H9 (cell line): Measurements from ENCODE around the gene PRSS2. TPM values are rescaled to one million over a fixed set of nuclear protein-coding genes. Genes with fewer than 3 reads are reported as not detected.
"Not testable (repeated sequence)": the region's sequence is repeated elsewhere in the genome, so short reads cannot be mapped to it uniquely, and the experiment has no call there.

Experiments
- DNase-seq: peaks from one replicate; pipeline ENCODE4 v3.0.0-alpha.2; 2017
- H2AFZ ChIP-seq: one replicate; pipeline ENCODE4 v1.6.1; 2013; ENCODE audit warnings: mild to moderate bottlenecking, low read length, control low read depth, moderate library complexity
- H2AK5ac ChIP-seq: 2 replicates; pipeline ENCODE4 v1.6.1; 2013; ENCODE audit warnings: low read length, control low read depth, mixed read lengths; ENCODE audit not compliant: insufficient read length
- H2BK120ac ChIP-seq: one replicate; pipeline ENCODE4 v1.6.1; 2013; ENCODE audit warnings: low read depth, mild to moderate bottlenecking, low read length, control low read depth, inconsistent platforms; ENCODE audit not compliant: poor library complexity, severe bottlenecking
- H2BK12ac ChIP-seq: 2 replicates; pipeline ENCODE4 v1.6.1; 2013; ENCODE audit warnings: low read length, control low read depth, mixed read lengths, low read depth; ENCODE audit not compliant: insufficient read length
- H2BK15ac ChIP-seq: 2 replicates; pipeline ENCODE4 v1.6.1; 2013; ENCODE audit warnings: low read depth, low read length, control low read depth
- H2BK20ac ChIP-seq: one replicate; pipeline ENCODE4 v1.6.1; 2013; ENCODE audit warnings: low read depth, mild to moderate bottlenecking, low read length, control low read depth, inconsistent platforms; ENCODE audit not compliant: poor library complexity, severe bottlenecking
- H2BK5ac ChIP-seq: 2 replicates; pipeline ENCODE4 v1.6.1; 2013; ENCODE audit warnings: low read length, control low read depth, mixed read lengths; ENCODE audit not compliant: insufficient read length
- H3K14ac ChIP-seq: 2 replicates; pipeline ENCODE4 v1.6.1; 2013; ENCODE audit warnings: low read length, control low read depth; ENCODE audit not compliant: insufficient read depth
- H3K18ac ChIP-seq: 2 replicates; pipeline ENCODE4 v1.6.1; 2013; ENCODE audit warnings: low read depth, mild to moderate bottlenecking, mixed read lengths, low read length, control low read depth; ENCODE audit not compliant: insufficient read length
- H3K23ac ChIP-seq: 2 replicates; pipeline ENCODE4 v1.6.1; 2013; ENCODE audit warnings: low read length, control low read depth, mixed read lengths, low read depth; ENCODE audit not compliant: insufficient read length
- H3K23me2 ChIP-seq: 2 replicates; pipeline ENCODE4 v1.6.1; 2013; ENCODE audit warnings: low read depth, mild to moderate bottlenecking, mixed read lengths, low read length, control low read depth; ENCODE audit not compliant: insufficient read length, poor library complexity, severe bottlenecking
- H3K27ac ChIP-seq: 2 replicates; pipeline ENCODE4 v1.5.1; 2013; ENCODE audit warnings: low read length, control low read depth, mixed read lengths, low read depth; ENCODE audit not compliant: insufficient read length
- H3K27me3 ChIP-seq: 2 replicates; pipeline ENCODE4 v1.6.1; 2013; ENCODE audit warnings: low read length, control low read depth, inconsistent platforms; ENCODE audit not compliant: insufficient read depth
- H3K4ac ChIP-seq: 2 replicates; pipeline ENCODE4 v1.6.1; 2013; ENCODE audit warnings: low read depth, mild to moderate bottlenecking, control low read depth, inconsistent platforms, low read length, moderate library complexity
- H3K4me1 ChIP-seq: 2 replicates; pipeline ENCODE4 v1.6.1; 2013; ENCODE audit warnings: low read length, control low read depth, inconsistent platforms; ENCODE audit not compliant: insufficient read depth
- H3K4me2 ChIP-seq: 2 replicates; pipeline ENCODE4 v1.6.1; 2013; ENCODE audit warnings: low read length, control low read depth, mixed read lengths; ENCODE audit not compliant: insufficient read length, insufficient read depth
- H3K56ac ChIP-seq: 2 replicates; pipeline ENCODE4 v1.6.1; 2013; ENCODE audit warnings: low read depth, mild to moderate bottlenecking, mixed read lengths, low read length, control low read depth; ENCODE audit not compliant: insufficient read length
- H3K79me1 ChIP-seq: 2 replicates; pipeline ENCODE4 v1.6.1; 2013; ENCODE audit warnings: low read depth, mild to moderate bottlenecking, moderate library complexity, low read length, control low read depth, inconsistent platforms; ENCODE audit not compliant: insufficient read depth, poor library complexity, severe bottlenecking
- H3K79me2 ChIP-seq: 2 replicates; pipeline ENCODE4 v1.6.1; 2013; ENCODE audit warnings: low read length, control low read depth, inconsistent platforms; ENCODE audit not compliant: insufficient read depth
- H3K9ac ChIP-seq: 2 replicates; pipeline ENCODE4 v1.6.1; 2013; ENCODE audit warnings: low read length, control low read depth, mixed read lengths; ENCODE audit not compliant: insufficient read length; ENCODE audit errors: extremely low read depth
- H3K9me3 ChIP-seq: one replicate; pipeline ENCODE4 v1.6.1; 2013; ENCODE audit warnings: low read depth, low read length, inconsistent platforms; ENCODE audit not compliant: control insufficient read depth
- H3T11ph ChIP-seq: one replicate; pipeline ENCODE4 v1.6.1; 2013; ENCODE audit warnings: mild to moderate bottlenecking, low read length, control low read depth, inconsistent platforms
- H4K20me1 ChIP-seq: one replicate; pipeline ENCODE4 v1.6.1; 2013; ENCODE audit not compliant: control insufficient read depth, insufficient read length, insufficient read depth
- H4K5ac ChIP-seq: 2 replicates; pipeline ENCODE4 v1.6.1; 2013; ENCODE audit warnings: low read depth, mild to moderate bottlenecking, mixed read lengths, low read length, control low read depth; ENCODE audit not compliant: insufficient read length
- H4K8ac ChIP-seq: replicated peaks from 2 replicates; pipeline ENCODE4 v1.6.1; 2013; ENCODE audit warnings: low read length, control low read depth, mixed read lengths, low read depth; ENCODE audit not compliant: insufficient read length
- H4K91ac ChIP-seq: 2 replicates; pipeline ENCODE4 v1.6.1; 2013; ENCODE audit warnings: low read depth, mild to moderate bottlenecking, moderate library complexity, mixed read lengths, low read length, control low read depth; ENCODE audit not compliant: insufficient read length
- H3K27ac Mint-ChIP-seq, 3 experiments: 2 replicates in 2 of 3; 3 replicates in 1 of 3; pipeline ENCODE4 v1.8.0; 2020 to 2021; ENCODE audit warnings: mixed read lengths in 3 of 3, mild to moderate bottlenecking in 1 of 3, moderate library complexity in 1 of 3
- H3K27me3 Mint-ChIP-seq: 2 replicates; pipeline ENCODE4 v1.8.0; 2021; ENCODE audit warnings: low read depth, mild to moderate bottlenecking, moderate library complexity, mixed read lengths
- H3K36me3 Mint-ChIP-seq, 3 experiments: 2 replicates in 2 of 3; 3 replicates in 1 of 3; pipeline ENCODE4 v1.8.0; 2020 to 2021; ENCODE audit warnings: low read depth in 3 of 3, mixed read lengths in 3 of 3; ENCODE audit not compliant: insufficient read depth in 1 of 3
- H3K4me1 Mint-ChIP-seq, 2 experiments: 2 replicates each; pipeline ENCODE4 v1.8.0; 2020; ENCODE audit warnings: mixed read lengths in 2 of 2
- H3K4me3 Mint-ChIP-seq, 2 experiments: 2 replicates in 1 of 2; 3 replicates in 1 of 2; pipeline ENCODE4 v1.8.0; 2020 to 2021; ENCODE audit warnings: mild to moderate bottlenecking in 2 of 2, mixed read lengths in 2 of 2, moderate library complexity in 1 of 2
- H3K9me3 Mint-ChIP-seq, 2 experiments: 2 replicates in 1 of 2; 3 replicates in 1 of 2; pipeline ENCODE4 v1.8.0; 2020; ENCODE audit warnings: mild to moderate bottlenecking in 2 of 2, mixed read lengths in 2 of 2, moderate library complexity in 1 of 2
- WGBS: extraction: QIAGEN DNeasy Blood & Tissue Kit; methylation state at CpG from one replicate; pipeline ENCODE4 v1.1.7; 2013; ENCODE audit warnings: missing lambda C conversion rate, low lambda C conversion rate, mixed read lengths; ENCODE audit not compliant: insufficient read length; ENCODE audit errors: extremely low coverage; 5-methylcytosine and 5-hydroxymethylcytosine counted together
- total RNA-seq: library from RNA; stranded (reverse); gene quantifications from 2 replicates; pipeline ENCODE4 v1.2.1, GENCODE V29; 2021
- TF ChIP-seq, protein P1 (sequence below): fragments of 200-600 bp; sonication (generic); conservative IDR thresholded peaks from 3 replicates; pipeline ENCODE4 v1.8.0; 2021; ENCODE audit warnings: antibody characterized with exemption, mild to moderate bottlenecking

The PRSS2 gene
- total RNA-seq, 1 experiment from 2014 or later, result not detected

DNA sequence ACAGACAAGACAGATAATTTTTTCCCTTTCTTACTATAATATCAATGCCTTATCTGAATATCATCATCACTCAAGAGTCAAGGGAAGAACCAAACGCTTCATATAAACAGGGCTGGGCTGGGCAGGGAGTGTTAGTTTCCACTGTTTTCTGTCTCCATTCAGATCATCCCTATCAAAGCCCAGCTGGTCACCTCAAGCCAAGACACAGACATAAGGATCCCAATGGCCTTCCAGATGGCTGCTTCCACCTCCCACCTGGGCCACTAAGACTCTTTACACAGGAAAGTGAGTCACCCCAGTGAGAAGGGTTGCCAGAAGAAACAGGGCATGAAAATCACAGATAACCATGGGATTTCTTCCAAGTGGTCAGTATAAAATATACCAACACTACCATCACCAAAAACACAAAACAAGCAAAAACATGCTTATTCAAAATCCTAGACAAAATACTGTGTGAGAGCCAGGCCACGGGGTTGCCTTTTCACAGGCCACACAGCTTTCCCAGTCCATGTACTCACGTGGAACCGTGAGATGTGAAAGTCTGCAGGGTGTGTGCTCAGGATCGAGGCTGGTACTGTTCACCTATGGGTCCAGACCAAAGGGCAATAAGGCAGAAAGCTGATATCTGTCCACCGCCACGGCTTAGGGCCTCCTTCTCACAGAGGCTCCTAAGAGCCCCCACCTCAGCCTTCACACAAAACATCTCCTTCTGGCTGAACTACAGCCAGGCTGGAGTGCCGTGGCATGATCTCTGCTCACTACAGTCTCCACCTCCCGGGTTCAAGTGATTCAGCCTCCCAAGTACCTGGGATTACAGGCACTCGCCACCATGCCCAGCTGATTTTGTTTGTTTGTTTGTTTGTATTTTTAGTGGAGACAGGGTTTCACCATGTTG is 15.8 kb upstream of the PRSS2 start:
- no peak overlapping the region for H2AK5ac ChIP-seq
- no peak overlapping the region for H2BK120ac ChIP-seq
- TF ChIP-seq, protein P1, sequence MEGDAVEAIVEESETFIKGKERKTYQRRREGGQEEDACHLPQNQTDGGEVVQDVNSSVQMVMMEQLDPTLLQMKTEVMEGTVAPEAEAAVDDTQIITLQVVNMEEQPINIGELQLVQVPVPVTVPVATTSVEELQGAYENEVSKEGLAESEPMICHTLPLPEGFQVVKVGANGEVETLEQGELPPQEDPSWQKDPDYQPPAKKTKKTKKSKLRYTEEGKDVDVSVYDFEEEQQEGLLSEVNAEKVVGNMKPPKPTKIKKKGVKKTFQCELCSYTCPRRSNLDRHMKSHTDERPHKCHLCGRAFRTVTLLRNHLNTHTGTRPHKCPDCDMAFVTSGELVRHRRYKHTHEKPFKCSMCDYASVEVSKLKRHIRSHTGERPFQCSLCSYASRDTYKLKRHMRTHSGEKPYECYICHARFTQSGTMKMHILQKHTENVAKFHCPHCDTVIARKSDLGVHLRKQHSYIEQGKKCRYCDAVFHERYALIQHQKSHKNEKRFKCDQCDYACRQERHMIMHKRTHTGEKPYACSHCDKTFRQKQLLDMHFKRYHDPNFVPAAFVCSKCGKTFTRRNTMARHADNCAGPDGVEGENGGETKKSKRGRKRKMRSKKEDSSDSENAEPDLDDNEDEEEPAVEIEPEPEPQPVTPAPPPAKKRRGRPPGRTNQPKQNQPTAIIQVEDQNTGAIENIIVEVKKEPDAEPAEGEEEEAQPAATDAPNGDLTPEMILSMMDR, result no peak
- H3T11ph ChIP-seq, result no peak overlapping the region
- no peak overlapping the region for H2BK5ac ChIP-seq
- no peak overlapping the region for H3K27ac ChIP-seq
- Mint-ChIP-seq H3K27me3 (peaks cover 10% of the 10 kb centered on the region), H3K27ac (no peak overlapping the region), H3K4me1 (peaks cover 0 to 6% of the 10 kb centered on the region in 2 experiments; a peak in 1 of 4 replicates), H3K36me3 (no peaks in the 10 kb centered on the region; a peak in 1 of 7 replicates), H3K4me3 (no peak overlapping the region), H3K9me3 (peaks cover 0 to 3% of the 10 kb centered on the region in 2 experiments; a peak in 2 of 5 replicates)
- no peaks in the 10 kb centered on the region for H3K9me3 ChIP-seq
- H3K56ac ChIP-seq, result no peak overlapping the region
- no peak overlapping the region for H2AFZ ChIP-seq
- H3K79me1 ChIP-seq, result no peaks in the 10 kb centered on the region
- no peaks in the 10 kb centered on the region; the same call in 1 of the 2 replicates for H3K27me3 ChIP-seq
- no peak overlapping the region for H4K5ac ChIP-seq
- no peak overlapping the region for H2BK12ac ChIP-seq
- no peak overlapping the region for H3K9ac ChIP-seq
- H3K79me2 ChIP-seq, result no peaks in the 10 kb centered on the region
- H4K91ac ChIP-seq, result no peak overlapping the region
- no peak overlapping the region for H4K8ac ChIP-seq
- no peak overlapping the region for H3K14ac ChIP-seq
- no peaks in the 10 kb centered on the region for H4K20me1 ChIP-seq
- no peak overlapping the region for H2BK20ac ChIP-seq
- DNase-seq, result no peak
- H3K23me2 ChIP-seq, result no peaks in the 10 kb centered on the region
- H3K18ac ChIP-seq, result no peak overlapping the region
- no peaks in the 10 kb centered on the region; the same call in 1 of the 2 replicates for H3K4me1 ChIP-seq
- no peak overlapping the region for H3K4me2 ChIP-seq
- H3K4ac ChIP-seq, result no peak overlapping the region
- no peak overlapping the region for H2BK15ac ChIP-seq
- no CpG with 5 or more reads among the region's 10 CpGs for WGBS
- no peak overlapping the region for H3K23ac ChIP-seq

DNA sequence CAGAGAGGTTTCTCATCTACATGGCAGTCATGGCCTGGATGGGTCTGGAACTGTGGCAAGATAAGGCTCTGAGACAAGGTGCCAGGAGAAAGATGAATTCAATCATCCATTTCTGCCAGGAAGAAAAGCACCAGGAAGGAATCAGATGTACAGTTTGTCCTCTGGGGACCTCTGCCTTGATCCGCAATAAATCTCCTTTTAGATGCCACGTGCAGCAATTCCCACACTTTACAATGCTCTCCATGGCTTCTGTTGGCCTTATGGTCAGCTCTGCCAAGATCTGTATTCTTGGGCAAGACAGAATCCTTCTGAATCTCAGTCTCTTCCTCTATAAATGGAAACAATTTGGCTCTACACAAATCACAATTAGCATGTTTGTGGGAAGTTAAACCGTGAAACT is 12.5 kb upstream of the PRSS2 start:
- not testable (repeated sequence) for H4K91ac ChIP-seq, H3K4me3 Mint-ChIP-seq, DNase-seq, H3K9me3 ChIP-seq, H3K27me3 Mint-ChIP-seq, H2BK5ac ChIP-seq, H3K56ac ChIP-seq, H3K27ac ChIP-seq, H3K4me1 ChIP-seq, H2BK15ac ChIP-seq, H3K36me3 Mint-ChIP-seq, H3K23ac ChIP-seq, H3K23me2 ChIP-seq, H2AK5ac ChIP-seq, H3K4me2 ChIP-seq, H3T11ph ChIP-seq, H3K27ac Mint-ChIP-seq, H3K9me3 Mint-ChIP-seq, H3K79me1 ChIP-seq, H3K18ac ChIP-seq, H2BK20ac ChIP-seq, H3K4me1 Mint-ChIP-seq, H3K4ac ChIP-seq, H2AFZ ChIP-seq, H2BK12ac ChIP-seq, H4K20me1 ChIP-seq, H4K8ac ChIP-seq, H4K5ac ChIP-seq, H3K14ac ChIP-seq, H3K27me3 ChIP-seq, H3K79me2 ChIP-seq, H3K9ac ChIP-seq, H2BK120ac ChIP-seq
- WGBS, result no CpG with 5 or more reads among the region's 3 CpGs
